ENCODE results near the gene WWOX. TPM values are rescaled to one million over a fixed set of nuclear protein-coding genes. Genes with fewer than 3 reads are reported as not detected.

WWOX gene
- total and polyA plus RNA-seq, 2 donors (not counting 3 experiments of a cell fraction or from before 2014, with no cell fraction given) = 6.2 to 12.5 TPM

- ChIA-PET POLR2A (no interaction called here), CTCF (no interaction called here)
- Histone ChIP-seq H3K4me2 (ENCODE audit: insufficient read depth, low read length) (no peak overlapping the region), H3K36me3 (ENCODE audit: control insufficient read depth in 2 of 2, extremely low read depth in 1 of 2, insufficient read depth in 2 of 2, low read length in 2 of 2) (no peaks in the 10 kb centered on the region), H3K9ac (replicated peaks; ENCODE audit: extremely low read depth, insufficient read depth, low read length) (no peak overlapping the region), H4K20me1 (replicated peaks; ENCODE audit: control insufficient read depth, extremely low read depth, insufficient read depth, low read length) (no peaks in the 10 kb centered on the region), H3K4me3 (replicated peaks in 1 of 3; ENCODE audit: insufficient read depth in 1 of 3, low read depth in 1 of 3, low read length in 3 of 3) (no peak overlapping the region), H3K27ac (ENCODE audit: insufficient read depth, low read depth, low read length) (no peak overlapping the region), H3K9me3 (replicated peaks; ENCODE audit: control insufficient read depth, insufficient read depth, low read length) (peaks cover 5% of the 10 kb centered on the region), H3K27me3 (ENCODE audit: control insufficient read depth in 2 of 2, insufficient read depth in 2 of 2, low read length in 2 of 2) (no peaks in the 10 kb centered on the region), H3K79me2 (ENCODE audit: control insufficient read depth, insufficient read depth, low read length) (no peaks in the 10 kb centered on the region), H2AFZ (ENCODE audit: low read depth, low read length) (no peak overlapping the region), H3K4me1 (ENCODE audit: control insufficient read depth, extremely low read depth, insufficient read depth, low read length) (no peaks in the 10 kb centered on the region), H3K9me1 (replicated peaks; ENCODE audit: control insufficient read depth, extremely low read depth, insufficient read depth, low read length) (no peaks in the 10 kb centered on the region)
- FAIRE-seq (no peak), DNase-seq (ENCODE audit: low read depth, low spot score) (no peak)
- intact Hi-C loops (cut with micrococcal nuclease) (no loop called here), dilution Hi-C loops (cut with MboI; ENCODE audit: extremely low pct_ligation_motif_present, low sequenced_read_pairs) (no loop called here)
- TF ChIP-seq FOS (IDR thresholded peaks at IDR 0.05; ENCODE audit: borderline replicate concordance, insufficient read depth, low read length) = no peak
- TF ChIP-seq EZH2 (IDR thresholded peaks at IDR 0.05; ENCODE audit: borderline replicate concordance, low read depth, low read length, severe bottlenecking) = no peak
- TF ChIP-seq, protein P1, sequence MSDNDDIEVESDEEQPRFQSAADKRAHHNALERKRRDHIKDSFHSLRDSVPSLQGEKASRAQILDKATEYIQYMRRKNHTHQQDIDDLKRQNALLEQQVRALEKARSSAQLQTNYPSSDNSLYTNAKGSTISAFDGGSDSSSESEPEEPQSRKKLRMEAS (IDR thresholded peaks at IDR 0.05; ENCODE audit: insufficient read depth, insufficient read length) = no peak
- no peak for TF ChIP-seq JUN (IDR thresholded peaks at IDR 0.05; ENCODE audit: borderline replicate concordance, insufficient read depth, insufficient read length, low read depth)
- no peak for TF ChIP-seq GATA2 (IDR thresholded peaks at IDR 0.05; ENCODE audit: insufficient read depth, insufficient read length, low read depth, low read length)
- no peak for TF ChIP-seq MYC (IDR thresholded peaks at IDR 0.05; ENCODE audit: low read depth, low read length)
- TF ChIP-seq, protein P2, sequence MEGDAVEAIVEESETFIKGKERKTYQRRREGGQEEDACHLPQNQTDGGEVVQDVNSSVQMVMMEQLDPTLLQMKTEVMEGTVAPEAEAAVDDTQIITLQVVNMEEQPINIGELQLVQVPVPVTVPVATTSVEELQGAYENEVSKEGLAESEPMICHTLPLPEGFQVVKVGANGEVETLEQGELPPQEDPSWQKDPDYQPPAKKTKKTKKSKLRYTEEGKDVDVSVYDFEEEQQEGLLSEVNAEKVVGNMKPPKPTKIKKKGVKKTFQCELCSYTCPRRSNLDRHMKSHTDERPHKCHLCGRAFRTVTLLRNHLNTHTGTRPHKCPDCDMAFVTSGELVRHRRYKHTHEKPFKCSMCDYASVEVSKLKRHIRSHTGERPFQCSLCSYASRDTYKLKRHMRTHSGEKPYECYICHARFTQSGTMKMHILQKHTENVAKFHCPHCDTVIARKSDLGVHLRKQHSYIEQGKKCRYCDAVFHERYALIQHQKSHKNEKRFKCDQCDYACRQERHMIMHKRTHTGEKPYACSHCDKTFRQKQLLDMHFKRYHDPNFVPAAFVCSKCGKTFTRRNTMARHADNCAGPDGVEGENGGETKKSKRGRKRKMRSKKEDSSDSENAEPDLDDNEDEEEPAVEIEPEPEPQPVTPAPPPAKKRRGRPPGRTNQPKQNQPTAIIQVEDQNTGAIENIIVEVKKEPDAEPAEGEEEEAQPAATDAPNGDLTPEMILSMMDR (IDR thresholded peaks at IDR 0.05; ENCODE audit: extremely low read depth in 1 of 2, insufficient read depth in 1 of 2, low read depth in 1 of 2, low read length in 2 of 2) = no peak
- no peak for TF ChIP-seq POLR2A (IDR thresholded peaks at IDR 0.05; ENCODE audit: low read depth, low read length)
- no peak for TF ChIP-seq POLR2AphosphoS5 (IDR thresholded peaks at IDR 0.05; ENCODE audit: insufficient read depth, low read depth, low read length)
- BruUV-seq (replicated peaks) = no TSS peak
These were observed 881.4 kb downstream of the WWOX start for GRCh38 chr16:78980825-78981224.
